NOMO-1 (cell line): ENCODE measurements around the gene ROBO1.

Source experiments
- DNase-seq, 2 experiments: peaks; one replicate each; lab custom pipeline; 2025; ENCODE audit not compliant: unreplicated experiment in 2 of 2; lab: John Stamatoyannopoulos, UW

Gene ROBO1

GRCh38 chr3:78613421-78613879 is 1154.3 kb downstream of the ROBO1 start:
- DNase-seq, result no peak

DNA sequence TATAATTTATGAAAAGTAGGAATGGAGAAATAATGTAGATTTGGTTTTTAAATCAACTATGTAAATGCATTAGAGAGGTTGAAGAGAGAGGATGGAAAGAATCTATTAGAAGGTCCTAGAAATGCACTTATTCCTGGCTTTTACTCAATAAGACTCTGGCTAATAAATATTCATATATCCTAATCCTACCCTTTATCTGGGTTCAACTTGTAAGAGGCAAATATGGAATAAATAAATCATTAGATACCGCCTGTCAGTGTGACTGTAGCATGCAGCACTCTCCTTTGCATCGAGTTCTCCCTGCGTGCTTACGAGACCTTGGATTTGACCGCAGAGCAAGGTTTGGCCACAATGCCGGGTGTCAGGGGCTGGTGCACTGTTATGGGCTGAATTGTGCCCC is 1156.5 kb downstream of the ROBO1 start:
- DNase-seq, result no peak

GRCh38 chr3:78610462-78611125 is 1157.2 kb downstream of the ROBO1 start:
- no peak for DNase-seq

DNA sequence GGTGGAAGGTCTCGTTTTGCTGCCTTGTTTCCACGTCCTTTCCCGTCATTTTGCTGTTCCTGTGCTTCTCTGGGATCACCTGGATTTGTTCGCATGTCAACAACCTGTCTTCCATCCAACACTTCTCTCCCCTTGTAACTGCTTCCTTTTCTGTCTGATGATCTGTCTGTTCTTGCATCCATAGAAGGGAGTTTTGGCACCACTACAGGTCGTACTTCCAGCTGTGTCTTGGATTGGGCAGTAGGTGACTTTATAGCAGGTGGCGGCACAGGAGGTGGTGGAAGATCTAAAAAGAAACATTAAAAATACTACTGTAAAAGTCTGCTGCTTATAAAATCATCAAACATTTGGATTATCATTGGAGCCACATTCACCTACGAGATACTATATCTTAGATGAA is 1161.0 kb downstream of the ROBO1 start:
- no peak for DNase-seq

- no peak for DNase-seq
These were observed 1162.6 kb downstream of the ROBO1 start for GRCh38 chr3:78605178-78605577.

DNA sequence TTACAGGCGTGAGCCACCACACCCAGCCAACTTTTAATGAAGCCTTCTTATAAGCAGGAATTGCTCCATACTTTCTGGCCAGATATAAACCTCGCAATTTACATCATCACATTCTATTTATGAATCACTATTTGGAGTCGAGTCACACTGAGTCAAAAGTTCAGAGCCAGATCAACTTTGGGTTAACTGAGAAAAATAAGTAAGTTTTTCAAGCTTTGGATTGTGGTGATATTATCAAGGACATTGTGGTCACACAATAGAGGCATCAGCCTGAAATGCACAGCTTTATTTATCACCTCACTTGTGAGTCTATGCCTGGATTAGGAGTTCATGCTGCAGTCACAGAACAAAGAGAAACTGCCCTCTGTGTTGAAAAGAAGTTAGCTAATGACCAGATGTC is 1163.5 kb downstream of the ROBO1 start:
- no peak for DNase-seq

DNA sequence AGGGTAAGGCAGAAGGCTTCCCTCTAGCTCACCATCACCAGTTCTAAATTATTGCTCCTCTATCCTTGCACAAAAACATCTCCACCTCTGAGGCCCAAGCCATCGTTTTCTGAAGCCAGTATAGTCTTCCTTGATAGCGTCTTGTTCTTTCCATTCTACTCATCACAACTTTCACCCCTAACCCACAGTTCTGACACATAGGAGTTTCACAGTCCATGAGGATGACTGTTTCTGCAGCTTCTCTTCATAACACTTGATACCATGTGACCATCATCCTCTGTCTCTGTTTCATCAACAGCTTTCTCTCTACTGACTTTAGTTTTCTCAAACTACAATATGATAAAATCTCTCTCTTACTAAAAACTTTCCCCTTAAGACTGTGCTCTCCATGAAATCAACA is 1166.5 kb downstream of the ROBO1 start:
- no peak for DNase-seq

DNA sequence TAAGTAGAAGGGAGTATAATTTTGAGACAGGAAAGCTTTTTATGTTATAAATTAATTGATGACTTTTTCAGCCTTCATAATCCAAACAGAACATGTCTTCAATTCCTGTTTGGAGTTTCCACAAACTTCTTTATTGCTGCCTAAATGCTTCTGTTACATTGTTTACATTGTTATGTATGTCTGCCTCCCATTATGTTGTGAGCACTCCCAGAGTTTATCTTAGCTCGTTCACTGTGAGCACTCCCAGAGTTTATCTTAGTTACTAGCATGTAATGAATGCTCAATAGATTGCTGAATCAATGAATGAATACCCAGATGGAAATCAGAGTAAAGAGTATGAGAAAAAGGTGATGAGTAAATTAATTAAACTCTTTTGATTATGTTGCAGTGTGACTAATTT is 1178.0 kb downstream of the ROBO1 start:
- DNase-seq, result no peak

DNA sequence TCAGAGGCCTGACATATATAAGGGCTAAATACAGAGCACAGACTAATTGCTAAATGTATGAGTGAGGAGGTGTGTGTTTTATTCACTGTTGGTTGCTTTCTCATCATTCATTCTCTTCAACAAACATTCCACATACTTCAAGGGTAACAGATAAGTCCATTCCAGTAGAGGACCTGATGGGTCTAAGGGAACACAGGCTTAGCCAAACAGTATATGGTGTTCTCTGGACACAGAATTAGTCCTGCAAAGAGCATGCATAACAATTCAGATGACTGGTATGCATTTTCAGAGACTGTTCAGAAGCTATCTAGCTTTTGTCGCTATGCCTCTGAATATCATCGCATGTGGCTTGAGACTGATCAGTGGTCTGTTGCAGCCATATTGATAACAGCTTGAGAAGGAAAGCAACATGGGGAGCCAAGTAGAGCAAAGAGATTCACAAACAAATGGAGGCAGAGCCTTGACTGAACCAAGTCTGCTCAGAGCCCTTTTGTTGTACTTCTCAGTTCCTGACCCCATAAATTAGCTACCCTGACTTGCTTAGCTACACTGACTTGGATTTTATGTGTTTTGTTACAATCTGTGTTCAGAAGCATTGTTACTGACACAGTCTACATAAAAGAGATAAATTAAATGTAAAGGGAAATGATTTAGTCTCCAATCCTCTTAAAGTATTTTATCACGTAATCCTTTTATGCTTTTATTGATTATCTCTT is 1178.7 kb downstream of the ROBO1 start:
- DNase-seq, result no peak

- DNase-seq, result no peak
These were observed 1187.1 kb downstream of the ROBO1 start for GRCh38 chr3:78580681-78581080.

GRCh38 chr3:78571486-78571885 is 1196.3 kb downstream of the ROBO1 start:
- no peak for DNase-seq

DNA sequence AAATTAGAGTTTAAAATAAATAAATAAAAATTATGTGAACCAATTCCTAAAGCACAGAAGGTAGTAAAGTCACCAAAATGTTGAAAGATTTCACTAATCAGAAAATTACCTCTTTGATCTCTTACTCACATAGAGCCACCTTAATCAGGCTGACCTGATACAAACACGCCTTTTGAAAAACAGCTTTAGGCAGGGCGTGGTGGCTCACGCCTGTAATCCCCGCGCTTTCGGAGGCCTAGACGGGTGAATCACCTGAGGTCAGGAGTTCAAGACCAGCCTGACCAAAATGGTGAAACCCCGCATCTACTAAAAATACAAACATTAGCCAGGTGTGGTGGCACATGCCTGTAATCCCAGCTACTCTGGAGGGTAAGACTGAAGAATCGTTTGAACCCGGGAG is 1197.3 kb downstream of the ROBO1 start:
- DNase-seq, result no peak

- no peak for DNase-seq
These were observed 1198.0 kb downstream of the ROBO1 start for GRCh38 chr3:78569804-78570203.

- no peak for DNase-seq
These were observed 1202.1 kb downstream of the ROBO1 start for GRCh38 chr3:78565712-78566111.

- DNase-seq, result peak; percentile 30 to 72
These were observed 1205.5 kb downstream of the ROBO1 start for GRCh38 chr3:78562328-78562727.
